GM21367 (cell line): ENCODE results near the gene ABCA5.
"Not testable (repeated sequence)": the region's sequence is repeated elsewhere in the genome, so short reads cannot be mapped to it uniquely, and the experiment has no call there.

Experiments
- ATAC-seq: cut with Tn5 transposase; IDR thresholded peaks from one replicate; pipeline ENCODE4 v1.9.1; 2021; ENCODE audit not compliant: unreplicated experiment

Gene ABCA5

GRCh38 chr17:69213059-69213813 is 113.7 kb downstream of the ABCA5 start:
- no peak for ATAC-seq

- ATAC-seq = no peak
These were observed 118.3 kb downstream of the ABCA5 start for GRCh38 chr17:69208640-69209039.

- ATAC-seq = no peak
These were observed 119.8 kb downstream of the ABCA5 start for GRCh38 chr17:69207151-69207550.

GRCh38 chr17:69198238-69198637 is 128.7 kb downstream of the ABCA5 start:
- ATAC-seq = no peak

GRCh38 chr17:69196105-69196653 is 130.8 kb downstream of the ABCA5 start:
- not testable (repeated sequence) for ATAC-seq
